ENCODE measurements around the gene CCPG1.

The CCPG1 gene

GRCh38 chr15:55379095-55379494, 29.1 kb downstream of the CCPG1 start:
- no peak for DNase-seq

DNA sequence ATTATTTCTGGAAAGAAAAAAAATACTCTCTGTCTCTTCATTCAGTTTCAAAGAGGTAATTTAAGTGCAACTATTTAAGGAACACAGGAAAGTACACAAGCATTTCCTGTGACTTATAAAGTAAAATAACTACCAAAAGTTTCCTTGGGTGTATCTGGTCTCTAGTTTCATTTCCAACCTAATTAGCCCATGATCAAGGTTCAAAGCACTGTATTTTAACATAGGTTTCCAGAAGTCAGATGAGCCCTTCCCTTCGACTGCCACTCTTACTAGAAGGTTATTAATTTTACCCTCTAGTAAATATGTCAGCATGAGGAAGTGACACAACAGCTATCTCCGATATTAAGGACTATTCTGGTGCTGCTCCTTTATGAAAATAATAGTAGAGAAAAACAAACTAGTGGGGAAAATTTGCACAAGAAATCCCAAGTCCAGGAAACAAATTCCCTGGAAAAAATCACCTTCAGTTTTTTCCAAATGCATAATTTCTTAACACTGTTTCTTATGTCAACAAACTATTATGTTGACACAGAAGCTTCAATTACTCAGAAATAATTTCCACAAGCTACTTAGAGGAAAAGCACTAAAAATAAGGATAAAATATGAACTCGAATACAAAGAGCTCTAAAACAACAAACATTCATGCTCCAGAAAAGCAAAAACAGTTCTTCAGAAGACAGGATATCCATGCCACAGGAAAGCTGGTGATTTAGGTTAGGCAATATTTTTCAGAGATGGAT, 35.3 kb downstream of the CCPG1 start:
- DNase-seq: no peak

- no peak for DNase-seq
Observed at GRCh38 chr15:55366981-55367380, 41.2 kb downstream of the CCPG1 start.

DNA sequence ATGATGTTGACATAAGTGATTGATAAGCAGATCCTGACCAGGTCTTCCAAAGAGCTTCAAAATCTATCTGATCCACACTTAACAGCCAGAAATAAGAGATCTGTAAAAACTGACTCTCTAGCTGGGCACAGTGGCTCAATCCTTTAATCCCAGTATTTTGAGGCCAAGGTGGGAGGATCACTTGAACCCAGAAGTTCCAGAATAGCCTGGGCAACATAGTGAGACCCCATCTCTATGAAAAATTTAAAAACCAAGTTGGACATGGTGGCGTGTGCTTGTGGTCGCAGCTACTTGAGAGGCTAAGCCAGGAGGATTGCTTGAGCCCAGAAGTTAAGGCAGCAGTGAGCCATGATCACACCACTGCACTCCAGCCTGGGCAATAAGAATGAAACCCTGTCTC, 45.5 kb downstream of the CCPG1 start:
- no peak for DNase-seq

DNA sequence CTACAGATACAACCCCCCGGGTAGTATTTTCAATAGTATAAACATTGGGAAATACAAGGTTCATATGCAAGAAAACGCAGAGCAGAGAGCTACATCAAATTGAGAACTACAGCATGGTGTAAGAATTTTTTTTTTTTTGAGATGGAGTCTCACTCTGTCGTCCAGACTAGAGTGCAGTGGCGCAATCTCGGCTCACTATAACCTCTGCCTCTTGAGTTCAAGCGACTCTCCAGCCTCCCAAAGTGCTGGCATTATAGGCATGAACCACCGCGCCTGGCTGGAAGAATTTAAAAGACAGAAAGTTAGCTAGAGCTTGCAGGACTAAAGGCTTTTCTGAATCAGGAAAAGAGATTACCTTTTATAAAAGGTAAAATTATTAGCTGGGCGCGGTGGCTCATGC, 47.1 kb downstream of the CCPG1 start:
- no peak for DNase-seq

DNA sequence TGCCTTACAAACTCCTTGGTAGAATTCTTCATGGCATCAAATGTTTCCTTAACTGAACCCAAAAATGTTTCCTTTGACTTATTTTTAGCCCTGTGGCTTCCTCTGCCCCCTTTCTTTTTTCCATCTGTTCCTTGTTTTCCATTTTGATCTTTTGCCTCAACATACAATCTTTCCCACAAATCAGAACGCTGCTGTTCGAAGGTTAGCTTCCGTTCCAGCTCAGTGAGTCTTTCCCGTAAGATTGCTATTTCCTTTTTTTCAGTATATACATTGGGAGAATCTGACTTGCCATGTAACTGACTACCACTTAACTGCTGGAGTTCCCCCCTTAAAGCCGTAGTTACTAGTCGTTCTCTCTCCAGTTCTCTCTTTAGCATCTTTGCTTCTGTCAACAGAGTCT, 47.9 kb downstream of the CCPG1 start:
- DNase-seq: no peak

DNA sequence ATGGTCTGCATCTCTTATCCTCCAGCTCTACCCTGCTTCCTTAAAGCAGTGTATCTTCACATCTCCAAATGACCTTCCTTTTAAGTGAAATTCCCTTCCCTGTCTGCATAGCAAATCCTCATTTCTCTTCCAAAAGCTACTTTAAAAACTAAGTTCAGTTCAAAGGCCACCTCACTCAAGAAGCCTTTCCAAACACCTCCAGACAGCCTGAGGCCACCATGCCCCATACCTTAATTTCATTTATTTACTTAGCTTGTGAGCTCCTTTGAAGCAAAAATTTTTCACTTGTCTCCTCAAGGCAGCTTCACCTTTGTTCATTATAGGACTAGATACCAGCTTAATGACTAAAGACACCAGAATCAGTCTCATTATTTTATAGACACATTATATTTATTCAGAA, 49.7 kb downstream of the CCPG1 start:
- no peak for DNase-seq

- DNase-seq: no peak
Observed at GRCh38 chr15:55357774-55358173, 50.4 kb downstream of the CCPG1 start.

GRCh38 chr15:55356985-55357585, 51.1 kb downstream of the CCPG1 start:
- DNase-seq: no peak

DNA sequence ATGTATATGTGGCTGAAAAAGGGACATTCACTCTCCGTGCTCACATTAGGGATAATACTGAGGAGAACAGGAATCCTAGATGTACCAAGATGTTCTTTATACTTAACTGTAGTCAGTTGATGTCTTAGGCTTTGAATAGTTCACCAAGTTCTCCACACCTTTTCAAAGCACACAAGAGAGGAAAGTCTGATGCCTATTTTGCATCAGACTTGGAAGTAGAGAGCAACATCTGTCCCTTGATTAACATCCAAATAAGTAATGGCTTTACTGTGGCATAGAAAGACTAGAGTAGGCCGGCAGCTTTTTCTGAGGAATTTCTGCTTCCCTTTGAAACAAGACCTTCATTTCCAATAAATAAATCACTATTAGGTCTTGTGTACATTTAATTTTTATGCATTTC, 55.1 kb downstream of the CCPG1 start:
- DNase-seq: no peak

- DNase-seq: no peak
Observed at GRCh38 chr15:55349282-55349681, 58.9 kb downstream of the CCPG1 start.

GRCh38 chr15:55348281-55348778, 59.8 kb downstream of the CCPG1 start:
- no peak for DNase-seq

- DNase-seq: no peak
Observed at GRCh38 chr15:55344206-55344605, 64.0 kb downstream of the CCPG1 start.

GRCh38 chr15:55343168-55343567, 65.0 kb downstream of the CCPG1 start:
- DNase-seq: no peak

GRCh38 chr15:55337160-55337559, 71.0 kb downstream of the CCPG1 start:
- no peak for DNase-seq

DNA sequence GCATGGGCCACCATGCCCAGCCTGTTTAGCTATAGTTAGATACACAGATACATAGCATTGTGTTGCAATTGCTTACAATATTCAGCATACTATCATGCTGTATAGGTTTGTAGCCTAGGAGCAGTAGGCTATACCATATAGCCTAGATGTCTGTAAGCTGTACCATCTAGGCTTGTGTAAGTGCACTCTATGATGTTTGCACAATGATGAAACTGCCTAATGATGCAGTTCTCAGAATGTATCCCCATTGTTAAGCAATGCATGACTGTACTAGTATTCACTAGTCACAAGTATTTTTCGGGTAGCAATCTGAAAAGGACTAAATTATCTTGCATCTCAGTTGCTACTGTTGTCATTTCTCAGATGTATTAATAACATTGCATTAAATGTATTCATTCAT, 73.2 kb downstream of the CCPG1 start:
- no peak for DNase-seq

DNA sequence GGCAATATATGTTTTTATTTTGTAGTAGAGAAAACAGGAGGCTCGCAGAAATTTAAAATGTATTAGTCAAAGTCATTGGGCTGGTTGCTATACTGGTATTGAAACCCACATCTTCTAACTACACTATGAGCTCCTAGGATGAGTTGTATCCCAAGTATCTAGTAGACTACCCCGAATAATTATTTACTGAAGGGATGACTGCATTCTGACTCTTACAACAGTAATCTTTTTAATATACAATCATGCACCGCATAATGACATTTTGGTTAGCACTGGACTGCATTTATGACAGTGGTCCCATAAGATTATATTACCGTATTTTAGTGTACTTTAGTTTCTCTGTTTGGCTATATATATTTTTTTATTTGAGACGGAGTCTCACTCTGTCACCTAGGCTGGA, 73.8 kb downstream of the CCPG1 start:
- no peak for DNase-seq

DNA sequence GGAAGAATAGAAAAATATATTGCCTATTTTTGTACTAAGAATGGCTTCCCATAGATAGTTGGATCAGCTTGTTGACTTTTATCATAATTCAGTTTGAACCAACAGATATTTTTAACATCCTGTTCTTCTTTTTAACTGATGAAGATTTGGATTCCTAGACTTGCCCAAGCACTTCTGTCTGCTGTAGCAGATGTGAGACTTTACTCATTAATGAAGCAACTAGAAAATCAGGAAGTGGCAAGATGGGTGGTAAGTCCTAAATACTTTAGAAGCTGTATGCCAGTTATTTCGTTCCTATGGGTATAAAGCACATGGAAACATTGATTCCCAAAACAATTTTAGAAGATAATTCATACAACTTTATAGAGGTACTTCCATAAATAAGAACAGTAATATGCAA, 80.8 kb downstream of the CCPG1 start:
- no peak for DNase-seq

DNA sequence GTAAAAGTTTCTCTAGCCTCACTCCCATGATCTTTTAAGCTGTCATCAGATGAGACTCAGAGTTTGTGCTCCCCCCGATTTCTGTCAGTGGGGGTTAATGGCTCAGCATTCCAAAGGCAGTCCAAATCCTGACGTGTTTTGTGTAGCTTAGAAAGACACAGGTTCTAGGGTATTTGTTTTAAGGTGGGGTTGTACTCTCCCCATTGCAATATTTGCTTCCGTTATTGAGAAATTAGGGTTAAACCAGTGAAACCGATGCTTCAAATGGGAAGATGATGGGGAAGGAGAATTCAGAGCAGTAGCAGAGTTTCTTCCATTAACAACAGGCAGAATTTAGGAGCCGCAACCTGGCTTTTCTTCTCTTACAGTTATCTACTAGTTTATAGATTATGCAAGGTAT, 85.7 kb downstream of the CCPG1 start:
- DNase-seq: no peak

DNA sequence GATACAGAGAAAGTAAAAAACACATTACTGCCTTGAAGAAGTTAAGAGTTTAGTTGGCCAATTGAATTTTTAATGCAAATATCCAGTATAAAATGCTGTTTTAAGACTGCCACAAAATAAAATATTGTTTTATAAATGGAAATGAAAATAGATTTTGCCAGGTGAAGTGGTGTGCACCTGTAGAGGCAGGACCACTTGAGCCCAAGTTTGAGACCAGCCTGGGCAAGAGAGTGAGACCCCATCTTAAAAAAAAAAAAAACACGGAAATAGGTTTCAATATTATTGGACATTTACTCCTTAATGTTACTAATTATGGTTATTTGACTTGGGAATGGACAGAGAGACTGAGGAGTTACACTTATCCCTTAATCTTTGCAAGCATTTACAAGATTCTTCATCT, 87.2 kb downstream of the CCPG1 start:
- no peak for DNase-seq

GRCh38 chr15:55320238-55320550, 88.0 kb downstream of the CCPG1 start:
- DNase-seq: no peak

- DNase-seq: no peak
Observed at GRCh38 chr15:55319537-55320237, 88.5 kb downstream of the CCPG1 start.

DNA sequence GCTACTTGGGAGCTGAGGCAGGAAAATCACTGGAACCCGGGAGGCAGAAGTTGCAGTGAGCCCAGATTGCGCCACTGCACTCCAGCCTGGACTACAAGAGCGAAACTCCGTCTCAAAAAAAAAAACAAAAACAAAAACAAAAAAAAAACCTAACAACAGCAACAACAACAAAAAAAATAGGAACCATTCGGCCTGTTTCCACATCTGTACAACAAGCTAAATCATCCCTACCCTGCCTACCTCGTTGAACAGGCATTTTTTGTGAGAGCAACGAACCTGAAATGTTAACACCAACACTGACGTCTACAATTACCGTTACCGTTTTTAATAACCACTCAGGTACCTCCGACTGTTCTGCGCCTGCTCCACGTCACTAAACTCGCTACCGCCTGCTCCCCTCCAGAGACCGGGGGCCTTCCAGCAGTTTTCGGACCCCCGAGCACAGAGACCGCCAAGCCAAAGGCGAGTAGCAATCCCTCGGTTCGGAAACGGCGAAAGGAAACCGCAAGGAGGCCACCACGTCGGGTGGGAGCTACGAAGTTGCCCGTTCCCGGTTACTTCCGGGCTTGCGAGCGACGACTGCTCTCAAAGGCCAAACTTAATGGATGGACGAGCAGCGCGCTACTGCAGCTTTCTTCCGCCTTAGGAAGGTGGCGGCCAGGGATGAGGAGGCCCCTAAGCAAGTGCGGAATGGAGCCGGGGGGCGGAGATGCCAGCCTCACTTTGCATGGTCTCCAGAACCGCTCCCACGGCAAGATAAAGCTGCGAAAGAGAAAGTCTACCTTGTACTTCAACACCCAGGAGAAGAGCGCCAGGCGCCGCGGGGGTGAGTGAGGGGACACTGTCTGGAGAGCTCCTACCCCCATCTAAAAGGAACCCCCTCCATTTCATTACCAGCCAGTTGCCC, 89.3 kb downstream of the CCPG1 start, which contains the start of the genes PIGB and PIGBOS1:
TSS of gene PIGB (plus strand) at position 635 of the 907 bp plus-strand sequence. CDS start at position 664, 29 bp downstream.
TSS of gene PIGBOS1 (minus strand) at position 536 of the 907 bp plus-strand sequence. CDS start 1,331 bp downstream, outside the sequence.
- DNase-seq: peak in 1 of 2 experiments; percentile 35
